HepG2 (cell line): ENCODE data around the gene CNOT2. TPM values are rescaled to one million over a fixed set of nuclear protein-coding genes. Genes with fewer than 3 reads are reported as not detected.

Experiments
- ATAC-seq: fragments of 200-7000 bp; cut with Tn5 transposase; 3 replicates; pipeline ENCODE4 v1.9.1; 2020; ENCODE audit warnings: mild to moderate bottlenecking, moderate library complexity
- BruUV-seq: library from RNA; stranded (reverse); fragments of 400-500 nt; replicated peaks from 2 replicates; lab custom pipeline; 2021; lab: Mats Ljungman, UMichigan
- CTCF ChIA-PET: fragments of 300-600 bp; formaldehyde crosslinking; extraction: SDS; loops from one replicate; lab custom pipeline; 2021; ENCODE audit warnings: low total read pairs, inconsistent platforms, low intra/inter-chr PET ratio; lab: Yijun Ruan, JAX
- POLR2A ChIA-PET: fragments of 350-600 bp; sonication (Branson Sonifier 250); formaldehyde crosslinking; loops from one replicate; lab custom pipeline; 2020; ENCODE audit warnings: antibody characterized with exemption, inconsistent platforms; lab: Yijun Ruan, JAX
- DNase-seq: peaks from one replicate; pipeline ENCODE4 v3.0.0-alpha.2; 2015; ENCODE audit warnings: low spot score
- FAIRE-seq: peaks from 3 replicates; lab custom pipeline; 2011; peaks lifted over from hg19 to GRCh38; lab: Jason Lieb, UNC
- H2AFZ ChIP-seq: one replicate; pipeline ENCODE4 v1.6.1; 2011; ENCODE audit warnings: low read length, inconsistent platforms
- H3K27ac ChIP-seq: fragments of 300-600 bp; 3 replicates; pipeline ENCODE4 v1.8.0; 2011; ENCODE audit warnings: mixed run types, mild to moderate bottlenecking, mixed read lengths, low read length, inconsistent platforms; ENCODE audit not compliant: insufficient read depth; ENCODE audit errors: extremely low read length
- H3K27me3 ChIP-seq, 2 experiments: fragments of 200-600 bp in 1 of 2; 2 replicates in 1 of 2; 3 replicates in 1 of 2; pipeline versions ENCODE4 v1.6.0 to v1.8.0; 2011; ENCODE audit warnings: low read length in 2 of 2, mild to moderate bottlenecking in 2 of 2, moderate library complexity in 2 of 2, inconsistent platforms in 1 of 2; ENCODE audit not compliant: insufficient read depth in 2 of 2, control insufficient read depth in 1 of 2
- H3K36me3 ChIP-seq, 2 experiments: fragments of 200-600 bp in 1 of 2; replicated peaks in 1 of 2; 2 replicates in 1 of 2; 3 replicates in 1 of 2; pipeline versions ENCODE4 v1.5.1 to v1.8.0; 2011; ENCODE audit warnings: low read length in 2 of 2, inconsistent platforms in 1 of 2; ENCODE audit not compliant: insufficient read depth in 2 of 2, control insufficient read depth in 1 of 2
- H3K4me1 ChIP-seq: 2 replicates; pipeline ENCODE4 v1.5.1; 2012; ENCODE audit warnings: low read length, inconsistent platforms; ENCODE audit not compliant: insufficient read depth
- H3K4me2 ChIP-seq: 2 replicates; pipeline ENCODE4 v1.6.0; 2011; ENCODE audit warnings: low read depth, low read length, inconsistent platforms
- H3K4me3 ChIP-seq, 3 experiments: fragments of 200-600 bp in 1 of 3; sonication (generic), shearing (Covaris generic) in 1 of 3; replicated peaks in 1 of 3; 2 replicates each; pipeline ENCODE4 v1.5.1; 2011 to 2016; ENCODE audit warnings: low read length in 3 of 3, inconsistent platforms in 2 of 3, low read depth in 2 of 3, mild to moderate bottlenecking in 2 of 3, control low read depth in 1 of 3, mixed read lengths in 1 of 3; ENCODE audit not compliant: insufficient read depth in 1 of 3
- H3K79me2 ChIP-seq: one replicate; pipeline ENCODE4 v1.6.1; 2011; ENCODE audit warnings: low read length, inconsistent platforms; ENCODE audit not compliant: insufficient read depth
- H3K9ac ChIP-seq: 2 replicates; pipeline ENCODE4 v1.6.0; 2011; ENCODE audit warnings: mild to moderate bottlenecking, low read depth, low read length, inconsistent platforms; ENCODE audit not compliant: insufficient read depth
- H3K9me3 ChIP-seq: 2 replicates; pipeline ENCODE4 v1.5.1; 2012; ENCODE audit warnings: mild to moderate bottlenecking, low read length
- H4K20me1 ChIP-seq: 2 replicates; pipeline ENCODE4 v1.6.0; 2011; ENCODE audit warnings: inconsistent platforms, mild to moderate bottlenecking, low read length, moderate library complexity; ENCODE audit not compliant: insufficient read depth
- ARNTL ChIP-seq: sonication (generic); formaldehyde crosslinking; IDR thresholded peaks from 2 replicates; pipeline ENCODE4 v1.4.0; 2020; ENCODE audit warnings: mild to moderate bottlenecking, missing genetic modification reagents
- EHMT2 ChIP-seq: fragments of 200-600 bp; sonication (generic); IDR thresholded peaks from 2 replicates; pipeline ENCODE4 v1.7.0; 2017; ENCODE audit warnings: antibody characterized with exemption, low read depth, low read length, borderline replicate concordance
- ETV6 ChIP-seq: sonication (generic); formaldehyde crosslinking; conservative IDR thresholded peaks from 2 replicates; pipeline ENCODE4 v1.4.0; 2020; ENCODE audit warnings: missing genetic modification reagents
- MTF2 ChIP-seq: sonication (generic); formaldehyde crosslinking; IDR thresholded peaks from 2 replicates; pipeline ENCODE4 v1.5.0; 2020; ENCODE audit warnings: missing genetic modification reagents, borderline replicate concordance
- SIX4 ChIP-seq: sonication (generic); formaldehyde crosslinking; IDR thresholded peaks from 2 replicates; pipeline ENCODE4 v1.4.0; 2020; ENCODE audit warnings: missing genetic modification reagents
- ZFP91 ChIP-seq: sonication (generic); formaldehyde crosslinking; IDR thresholded peaks from 2 replicates; pipeline ENCODE4 v1.9.0; 2022; ENCODE audit warnings: missing genetic modification reagents, mild to moderate bottlenecking, borderline replicate concordance
- ZKSCAN1 ChIP-seq: fragments of 150-350 bp; IDR thresholded peaks from 2 replicates; pipeline ENCODE4 v1.6.1; 2014; ENCODE audit warnings: low read length
- ZNF577 ChIP-seq: sonication (generic); formaldehyde crosslinking; IDR thresholded peaks from 2 replicates; pipeline ENCODE4 v1.4.0; 2020; ENCODE audit warnings: mild to moderate bottlenecking, low read depth, missing genetic modification reagents, borderline replicate concordance
- ZNF768 ChIP-seq: sonication (generic); formaldehyde crosslinking; IDR thresholded peaks from 2 replicates; pipeline ENCODE4 v1.4.0; 2020; ENCODE audit warnings: missing genetic modification reagents
- in situ Hi-C: cut with HindIII; loops from 2 replicates; pipeline ENCODE4 v1.10.0; 2017; ENCODE audit warnings: low pct_unique_long_range_greater_than_20kb; ENCODE audit not compliant: extremely low pct_ligation_motif_present
- intact Hi-C: fragments of 100-400 bp; cut with micrococcal nuclease; formaldehyde crosslinking; loops from one replicate; pipeline ENCODE4 v1.10.0; 2022; ENCODE audit not compliant: unreplicated experiment
- polyA plus RNA-seq, 8 experiments: library from polyadenylated mRNA; depleted of rRNA in 3 of 8; stranded (reverse) in 7 of 8; unstranded in 1 of 8; fragments of >200 nt; fragmentation: Illumina TruSeq in 4 of 8; extraction: Trizol in 4 of 8; gene quantifications; 2 replicates each; pipeline versions ENCODE4 v1.2.1 to v1.2.3, GENCODE V29; 2011 to 2016; ENCODE audit warnings: low read depth in 4 of 8, missing spikeins in 1 of 8, mixed read lengths in 1 of 8; ENCODE audit not compliant: insufficient read depth in 1 of 8
- total RNA-seq, 5 experiments: library from RNA; depleted of rRNA; stranded (reverse); fragments of >200 nt; fragmentation: Illumina TruSeq; extraction: Trizol; gene quantifications; 2 replicates each; pipeline ENCODE4 v1.2.3, GENCODE V29; 2016; ENCODE audit warnings: low read depth in 1 of 5

Gene CNOT2
- total and polyA plus RNA-seq, 2 of the 13 experiments (the other 11 are each of a cell fraction or from before 2014, with no cell fraction given): 54.5 to 76.6 TPM

DNA sequence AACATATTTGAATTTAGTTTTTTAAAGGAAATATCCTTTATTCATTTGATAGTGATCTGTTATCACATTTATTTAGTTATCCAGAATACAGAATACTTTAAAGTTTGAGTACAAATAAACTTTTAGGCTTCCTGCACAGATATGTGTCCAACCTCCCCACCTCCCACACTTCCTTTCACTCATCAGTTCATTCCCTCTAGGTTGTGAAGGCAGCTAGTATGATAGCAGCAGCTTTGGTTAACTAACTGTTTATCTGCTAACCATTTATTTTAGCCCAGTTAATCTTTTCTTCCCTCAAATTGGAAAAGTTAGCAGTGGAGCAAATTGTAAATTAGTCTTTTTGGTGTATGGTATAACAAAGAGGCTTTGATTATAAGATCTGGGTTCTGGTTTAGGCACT, 35.7 kb downstream of the CNOT2 start:
- H3K4me3 ChIP-seq: no peak overlapping the region
- peaks cover 11% of the 10 kb centered on the region for H4K20me1 ChIP-seq
- no peak overlapping the region for H3K4me2 ChIP-seq
- H3K27me3 ChIP-seq: no peaks in the 10 kb centered on the region; a peak in 1 of 5 replicates
- H3K36me3 ChIP-seq: peaks cover 0 to 4% of the 10 kb centered on the region in 2 experiments; a peak in 2 of 5 replicates
- FAIRE-seq (no peak), DNase-seq (no peak), ATAC-seq (no peak)
- CTCF ChIA-PET: no interaction called here
- no peak overlapping the region for H3K9ac ChIP-seq
- in situ Hi-C loops (no loop called here), intact Hi-C loops (no loop called here)
- H3K9me3 ChIP-seq: no peaks in the 10 kb centered on the region
- no peak overlapping the region for H2AFZ ChIP-seq
- H3K27ac ChIP-seq: no peak overlapping the region
- POLR2A ChIA-PET: no interaction called here
- peaks cover 72% of the 10 kb centered on the region for H3K79me2 ChIP-seq
- 0 out of 2 replicates have a peak, but pooled peaks cover 9% of the 10 kb centered on the region for H3K4me1 ChIP-seq
- TF ChIP-seq SIX4 (CRISPR knock-in tag) (no peak), EHMT2 (no peak), ETV6 (CRISPR knock-in tag) (no peak), ZNF768 (no peak), ZNF577 (CRISPR knock-in tag) (no peak), ZKSCAN1 (no peak), ARNTL (CRISPR knock-in tag) (no peak), MTF2 (CRISPR knock-in tag) (no peak), ZFP91 (CRISPR knock-in tag) (no peak)
- BruUV-seq: no TSS peak
